HL-60 (cell line): Measurements from ENCODE around the gene ZNF423.

Source experiments
- CTCF ChIP-seq: IDR thresholded peaks from one replicate; pipeline ENCODE4 v1.5.1; 2011; ENCODE audit warnings: low read length, control low read depth, inconsistent platforms; ENCODE audit not compliant: insufficient read depth
- POLR2AphosphoS5 ChIP-seq: IDR thresholded peaks from 2 replicates; pipeline ENCODE4 v1.6.1; 2012; ENCODE audit warnings: low read depth

DNA sequence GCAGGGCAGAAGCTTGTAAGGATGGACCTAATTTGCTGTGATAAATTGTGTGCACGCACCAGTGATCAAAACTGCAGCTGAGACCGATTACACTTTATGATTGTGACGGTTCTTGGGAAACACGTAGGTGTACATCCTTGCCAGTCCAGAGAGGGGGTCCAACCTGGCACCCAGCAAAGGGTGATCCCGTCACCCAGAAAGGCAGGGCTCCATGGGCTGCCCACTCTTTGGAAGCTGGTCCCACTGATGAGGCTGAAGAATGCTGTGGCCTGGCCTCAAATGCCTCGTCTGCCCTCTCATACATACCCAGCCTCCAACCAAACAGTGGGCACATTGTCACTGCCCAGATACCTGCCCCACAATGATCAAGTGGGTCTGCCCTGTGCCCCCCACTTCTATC is 350.4 kb downstream of the ZNF423 start:
- TF ChIP-seq POLR2AphosphoS5 (no peak), CTCF (no peak)
